Spleen (tissue), 7 donors: ENCODE data around the gene ATP6AP2.
A peak's percentile ranks its signal among the peaks of the same experiment; 100 is the strongest.

Experiments
- POLR2A ChIP-seq, 3 donors: fragments of 450-650 bp; IDR thresholded peaks; one replicate each; pipeline ENCODE4 v1.5.1; 2017; ENCODE audit warnings: antibody characterized with exemption in 3 of 3, mild to moderate bottlenecking in 1 of 3
- TF ChIP-seq, protein P1 (sequence below), 11 experiments: fragments of 200-600 bp in 7 of 11; fragments of 450-650 bp in 4 of 11; sonication (generic) in 4 of 11; IDR thresholded peaks in 8 of 11; conservative IDR thresholded peaks in 3 of 11; 1 replicate in 7 of 11; 2 replicates in 4 of 11; pipeline versions ENCODE4 v1.4.0 to v1.8.0; 2016 to 2021; ENCODE audit warnings: antibody characterized with exemption in 11 of 11, inconsistent platforms in 4 of 11, mild to moderate bottlenecking in 1 of 11
- donor health status: DM: no; HTN: no; CAD: no; lungs with moderate emphysema.
- donor health status: DM: no; HTN: no; CAD: no.
- donor health status: DM: no; HTN: no; CAD: no.

DNA sequence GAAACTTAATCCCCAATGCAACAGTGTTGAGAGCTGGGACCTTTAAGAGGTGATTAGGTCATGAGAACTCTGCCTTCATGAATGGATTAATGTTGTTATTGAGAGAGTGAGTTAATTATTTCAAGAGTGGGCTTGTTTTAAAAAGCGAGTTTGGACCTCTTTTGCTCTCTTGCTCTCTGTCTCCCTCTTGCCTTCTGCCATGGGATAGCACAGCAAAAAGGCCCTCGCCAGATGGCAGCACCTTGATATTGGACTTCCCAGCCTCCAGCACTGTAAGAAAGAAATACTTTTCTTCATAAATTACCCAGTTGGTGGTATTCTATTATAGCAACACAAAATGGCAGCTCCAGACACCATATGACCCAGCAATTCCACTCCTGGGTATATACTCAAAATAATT, 7.0 kb upstream of the ATP6AP2 start:
- TF ChIP-seq, protein P1, sequence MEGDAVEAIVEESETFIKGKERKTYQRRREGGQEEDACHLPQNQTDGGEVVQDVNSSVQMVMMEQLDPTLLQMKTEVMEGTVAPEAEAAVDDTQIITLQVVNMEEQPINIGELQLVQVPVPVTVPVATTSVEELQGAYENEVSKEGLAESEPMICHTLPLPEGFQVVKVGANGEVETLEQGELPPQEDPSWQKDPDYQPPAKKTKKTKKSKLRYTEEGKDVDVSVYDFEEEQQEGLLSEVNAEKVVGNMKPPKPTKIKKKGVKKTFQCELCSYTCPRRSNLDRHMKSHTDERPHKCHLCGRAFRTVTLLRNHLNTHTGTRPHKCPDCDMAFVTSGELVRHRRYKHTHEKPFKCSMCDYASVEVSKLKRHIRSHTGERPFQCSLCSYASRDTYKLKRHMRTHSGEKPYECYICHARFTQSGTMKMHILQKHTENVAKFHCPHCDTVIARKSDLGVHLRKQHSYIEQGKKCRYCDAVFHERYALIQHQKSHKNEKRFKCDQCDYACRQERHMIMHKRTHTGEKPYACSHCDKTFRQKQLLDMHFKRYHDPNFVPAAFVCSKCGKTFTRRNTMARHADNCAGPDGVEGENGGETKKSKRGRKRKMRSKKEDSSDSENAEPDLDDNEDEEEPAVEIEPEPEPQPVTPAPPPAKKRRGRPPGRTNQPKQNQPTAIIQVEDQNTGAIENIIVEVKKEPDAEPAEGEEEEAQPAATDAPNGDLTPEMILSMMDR (IDR thresholded peaks at IDR 0.05 in 8 of 11, conservative IDR thresholded peaks at IDR 0.05 in 3 of 11): peak in 8 of 11 experiments; percentile 29 to 62 (median 46)
- no peak for TF ChIP-seq POLR2A (IDR thresholded peaks at IDR 0.05)
